HG02884 (cell line): ENCODE measurements around the gene TMF1.

Experiments used
- ATAC-seq: cut with Tn5 transposase; IDR thresholded peaks from one replicate; pipeline ENCODE4 v1.9.1; 2021; ENCODE audit warnings: mild to moderate bottlenecking, moderate library complexity; ENCODE audit not compliant: unreplicated experiment

Gene TMF1, protein sequence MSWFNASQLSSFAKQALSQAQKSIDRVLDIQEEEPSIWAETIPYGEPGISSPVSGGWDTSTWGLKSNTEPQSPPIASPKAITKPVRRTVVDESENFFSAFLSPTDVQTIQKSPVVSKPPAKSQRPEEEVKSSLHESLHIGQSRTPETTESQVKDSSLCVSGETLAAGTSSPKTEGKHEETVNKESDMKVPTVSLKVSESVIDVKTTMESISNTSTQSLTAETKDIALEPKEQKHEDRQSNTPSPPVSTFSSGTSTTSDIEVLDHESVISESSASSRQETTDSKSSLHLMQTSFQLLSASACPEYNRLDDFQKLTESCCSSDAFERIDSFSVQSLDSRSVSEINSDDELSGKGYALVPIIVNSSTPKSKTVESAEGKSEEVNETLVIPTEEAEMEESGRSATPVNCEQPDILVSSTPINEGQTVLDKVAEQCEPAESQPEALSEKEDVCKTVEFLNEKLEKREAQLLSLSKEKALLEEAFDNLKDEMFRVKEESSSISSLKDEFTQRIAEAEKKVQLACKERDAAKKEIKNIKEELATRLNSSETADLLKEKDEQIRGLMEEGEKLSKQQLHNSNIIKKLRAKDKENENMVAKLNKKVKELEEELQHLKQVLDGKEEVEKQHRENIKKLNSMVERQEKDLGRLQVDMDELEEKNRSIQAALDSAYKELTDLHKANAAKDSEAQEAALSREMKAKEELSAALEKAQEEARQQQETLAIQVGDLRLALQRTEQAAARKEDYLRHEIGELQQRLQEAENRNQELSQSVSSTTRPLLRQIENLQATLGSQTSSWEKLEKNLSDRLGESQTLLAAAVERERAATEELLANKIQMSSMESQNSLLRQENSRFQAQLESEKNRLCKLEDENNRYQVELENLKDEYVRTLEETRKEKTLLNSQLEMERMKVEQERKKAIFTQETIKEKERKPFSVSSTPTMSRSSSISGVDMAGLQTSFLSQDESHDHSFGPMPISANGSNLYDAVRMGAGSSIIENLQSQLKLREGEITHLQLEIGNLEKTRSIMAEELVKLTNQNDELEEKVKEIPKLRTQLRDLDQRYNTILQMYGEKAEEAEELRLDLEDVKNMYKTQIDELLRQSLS

DNA sequence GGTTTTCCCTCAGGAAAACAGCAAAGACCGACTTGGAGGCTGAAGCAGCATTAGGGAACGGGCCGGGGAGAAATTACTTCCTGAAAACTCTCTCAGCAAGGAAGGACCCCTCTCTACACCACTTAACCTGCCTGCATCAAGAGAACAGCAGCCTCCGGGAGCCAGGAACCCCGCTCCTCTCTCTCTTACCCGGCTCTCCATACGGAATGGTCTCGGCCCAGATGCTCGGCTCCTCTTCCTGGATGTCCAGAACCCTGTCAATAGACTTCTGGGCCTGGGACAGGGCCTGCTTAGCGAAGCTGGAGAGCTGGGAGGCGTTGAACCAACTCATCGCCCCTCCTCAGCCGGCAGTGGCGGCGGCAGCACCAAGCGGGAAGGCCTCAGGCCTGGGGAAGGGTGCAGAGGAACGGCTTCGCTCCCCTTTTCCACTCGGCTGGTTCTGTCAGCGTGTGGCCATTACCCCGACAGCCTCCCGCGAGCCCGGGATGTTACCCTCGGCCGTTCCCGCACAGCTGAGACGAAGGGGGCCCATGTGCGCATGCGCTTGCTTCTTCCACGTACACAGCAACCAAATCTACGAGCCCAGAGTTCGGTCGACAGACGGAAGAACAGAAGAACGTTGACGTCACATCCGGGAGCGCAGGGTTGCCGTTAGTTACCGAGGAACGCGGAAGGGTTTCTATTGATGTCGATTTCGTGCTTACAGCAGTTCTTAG, at the start of gene TMF1:
TMF1 (minus strand) TSS at position 578 of the 716 bp plus-strand sequence; CDS start at position 331, 247 bp downstream.
- peak; percentile 95 for ATAC-seq

DNA sequence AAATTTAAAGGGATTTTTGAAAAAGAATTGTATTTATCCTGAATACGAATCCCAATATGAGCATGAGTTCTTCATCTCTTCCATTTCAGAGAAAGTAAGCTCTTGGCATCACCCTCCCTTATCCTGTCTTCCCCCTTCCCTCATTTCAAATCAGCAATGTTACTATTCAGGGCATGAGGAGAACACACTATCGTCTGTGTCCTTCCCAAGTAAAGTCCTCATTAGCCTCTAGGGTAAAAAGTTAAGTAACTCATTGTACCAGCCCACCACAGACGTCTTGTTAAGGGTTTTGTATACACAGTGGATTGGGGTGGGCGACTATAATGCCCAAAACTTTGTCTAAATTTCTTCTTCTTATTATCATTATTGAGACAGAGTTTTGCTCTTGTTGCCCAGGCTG, 47.4 kb upstream of the TMF1 start:
- no peak for ATAC-seq

DNA sequence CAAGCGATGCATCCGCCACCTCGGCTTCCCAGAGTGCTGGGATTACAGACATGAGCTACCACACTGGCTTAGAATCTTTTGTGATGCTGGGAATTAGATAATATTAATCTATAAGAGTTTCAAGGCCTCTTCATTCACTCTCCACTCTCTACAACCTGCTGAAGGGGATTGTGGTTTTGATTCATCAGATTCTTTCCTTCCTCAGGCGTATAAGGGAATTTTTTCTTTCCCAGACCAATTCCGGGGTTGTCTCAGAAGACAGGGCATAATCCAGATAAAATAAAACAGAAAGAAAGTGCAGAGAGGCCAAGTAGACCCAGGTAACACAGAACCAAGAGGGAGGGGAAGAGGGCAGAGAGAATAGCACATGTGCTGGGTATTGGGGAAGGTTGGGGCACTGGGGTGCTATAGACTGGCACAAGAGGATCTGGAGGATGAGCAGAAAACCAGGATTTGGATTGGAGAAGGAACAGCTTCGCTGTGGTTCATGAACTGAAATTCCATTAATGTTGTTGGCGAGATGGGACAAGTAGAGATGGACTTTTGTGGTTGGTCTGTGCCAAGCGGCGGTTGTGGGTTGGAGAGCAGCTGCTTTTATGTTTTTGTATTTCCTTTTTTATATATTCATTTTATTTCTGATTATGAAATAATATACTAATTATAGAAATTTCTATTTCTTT, 45.4 kb upstream of the TMF1 start:
- no peak for ATAC-seq

DNA sequence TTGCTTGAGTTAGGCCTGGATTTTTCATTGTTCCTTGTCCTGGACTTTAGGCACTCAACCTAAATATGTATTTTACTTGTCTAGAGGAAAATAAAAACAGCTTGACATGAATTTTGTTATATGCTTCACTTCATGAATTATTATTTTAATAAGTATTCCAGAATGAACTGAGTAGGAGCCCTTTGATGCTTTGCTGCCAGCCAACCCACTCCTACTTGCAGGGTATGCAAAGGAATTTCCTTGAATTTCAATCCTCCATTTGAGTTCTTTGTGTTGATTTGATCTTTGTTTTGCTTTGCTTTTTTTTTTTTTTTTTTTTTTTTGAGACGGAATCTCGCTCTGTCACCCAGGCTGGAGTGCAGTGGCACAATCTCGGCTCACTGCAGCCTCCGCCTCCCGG, 44.2 kb upstream of the TMF1 start:
- ATAC-seq, result no peak

DNA sequence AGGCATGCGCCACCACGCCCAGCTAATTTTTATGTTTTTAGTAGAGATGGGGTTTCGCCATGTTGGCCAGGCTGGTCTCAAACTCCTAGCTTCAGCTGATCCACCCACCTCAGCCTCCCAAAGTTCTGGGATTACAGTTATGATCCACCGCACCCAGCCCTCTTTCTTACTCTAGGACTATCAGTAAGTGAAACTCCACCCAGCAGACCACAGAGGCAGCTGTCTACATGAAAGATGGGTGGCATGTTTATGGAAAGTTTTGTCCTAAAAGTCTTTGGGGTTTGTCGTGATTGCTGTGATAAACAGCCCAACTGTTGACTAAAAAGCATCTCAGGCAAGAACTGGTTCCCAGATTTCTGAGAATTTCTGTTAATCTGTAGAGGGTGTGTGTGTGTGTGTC, 43.5 kb upstream of the TMF1 start:
- no peak for ATAC-seq

DNA sequence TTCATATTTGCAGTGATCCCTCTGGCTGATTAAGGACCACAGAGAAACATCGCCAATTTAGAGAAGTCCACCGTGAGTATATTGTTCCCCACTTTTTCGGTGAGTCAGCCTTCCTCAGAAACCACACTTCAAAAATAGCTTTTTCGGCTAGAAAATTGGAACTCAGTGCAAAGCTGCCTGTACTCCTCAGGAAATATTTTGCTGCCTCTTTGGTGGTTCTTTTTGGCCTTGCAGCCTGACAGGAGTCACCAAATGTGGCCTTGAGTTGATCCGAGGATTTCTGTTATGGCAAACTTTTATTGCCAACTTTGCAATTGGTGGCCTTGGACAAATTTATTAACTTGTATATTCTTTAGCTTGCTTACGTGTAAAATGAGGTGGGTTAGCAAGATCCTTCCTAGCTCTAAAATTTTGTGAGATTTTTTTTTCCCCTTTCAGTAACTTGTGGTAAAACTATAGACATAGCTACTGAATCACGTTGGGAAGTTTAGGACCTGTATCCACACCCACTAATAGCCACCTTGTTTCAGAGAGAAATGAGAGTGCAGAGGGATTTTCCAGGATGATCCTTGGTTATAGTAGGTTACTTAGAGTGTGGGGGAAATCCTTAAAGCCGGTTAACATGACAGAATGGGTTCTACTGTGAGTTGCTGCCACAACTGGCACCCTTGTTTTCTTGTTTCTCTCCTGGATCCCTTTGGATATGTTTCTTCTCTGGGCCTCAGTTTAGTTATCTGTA, 42.5 kb upstream of the TMF1 start:
- ATAC-seq, result no peak

DNA sequence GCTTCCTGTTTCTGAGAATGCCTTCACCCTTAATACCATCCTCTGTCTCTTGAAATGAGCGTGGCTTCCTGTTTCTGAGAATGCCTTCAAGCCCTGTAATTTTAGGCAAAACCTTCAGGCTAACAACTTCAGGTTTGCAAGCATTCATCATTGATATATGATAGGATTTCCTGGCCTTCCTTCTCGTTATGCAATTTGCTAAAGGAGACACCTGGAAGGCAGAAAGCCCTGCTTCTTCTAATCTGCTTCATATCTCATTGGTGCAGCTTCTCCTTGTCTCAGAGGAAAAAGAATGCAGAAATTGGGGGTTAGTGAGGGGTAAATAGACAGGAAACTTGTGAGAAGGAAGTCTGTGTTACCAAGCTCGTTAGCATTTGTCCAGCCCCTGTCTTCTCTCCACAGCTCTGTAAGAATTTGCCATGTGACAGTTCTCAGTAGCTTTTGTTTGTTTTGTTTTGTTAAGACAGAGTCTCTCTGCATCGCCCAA, 39.9 kb upstream of the TMF1 start:
- peak; percentile 77 for ATAC-seq

DNA sequence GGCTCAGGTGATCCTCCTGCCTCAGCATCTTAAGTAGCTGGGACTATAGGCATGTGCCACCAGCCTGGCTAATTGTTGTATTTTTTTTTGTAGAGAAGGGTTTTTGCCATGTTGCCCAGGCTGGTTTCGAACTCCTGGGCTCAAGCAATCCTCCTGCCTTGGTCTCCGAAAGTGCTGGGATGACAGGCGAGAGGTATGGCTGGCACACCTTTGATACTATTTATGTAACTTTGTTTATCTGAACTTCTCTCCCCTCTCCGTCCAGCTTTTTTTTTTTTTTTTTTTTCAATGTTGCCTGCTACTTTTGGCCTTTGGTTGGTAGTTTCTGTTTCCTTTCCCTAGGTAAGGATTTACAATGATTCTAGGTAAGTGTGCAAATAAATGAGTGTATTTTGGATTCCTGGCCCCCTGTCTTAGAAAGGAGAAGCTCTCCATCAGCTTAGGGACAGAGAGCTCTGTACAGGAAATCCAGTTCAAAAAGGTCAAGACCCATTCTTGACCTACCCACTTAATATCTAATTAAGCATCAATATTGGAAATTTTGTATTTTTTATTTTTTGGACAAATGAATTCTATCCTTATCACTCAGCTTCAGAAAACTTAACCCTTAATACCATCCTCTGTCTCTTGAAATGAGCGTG, 39.4 kb upstream of the TMF1 start:
- peak; percentile 1 for ATAC-seq

DNA sequence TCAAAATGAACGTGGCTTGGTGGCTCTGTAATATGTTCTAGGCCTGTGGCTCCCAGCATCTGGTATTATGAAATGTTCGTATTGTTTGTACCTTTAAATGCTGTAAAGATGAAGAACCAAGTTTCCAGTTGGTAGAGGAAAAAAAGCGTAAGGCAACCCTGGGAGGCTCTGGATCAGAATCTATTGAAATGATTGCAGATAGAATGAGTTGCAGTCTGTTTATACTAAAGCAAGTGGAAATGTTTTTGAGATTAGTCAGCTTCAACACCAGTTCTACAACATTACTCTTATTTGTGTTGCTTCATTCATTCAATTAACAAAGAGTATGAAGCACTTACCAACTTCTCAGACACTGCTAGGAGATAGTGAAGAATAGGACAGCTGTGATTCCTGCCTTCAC, 37.9 kb upstream of the TMF1 start:
- no peak for ATAC-seq

DNA sequence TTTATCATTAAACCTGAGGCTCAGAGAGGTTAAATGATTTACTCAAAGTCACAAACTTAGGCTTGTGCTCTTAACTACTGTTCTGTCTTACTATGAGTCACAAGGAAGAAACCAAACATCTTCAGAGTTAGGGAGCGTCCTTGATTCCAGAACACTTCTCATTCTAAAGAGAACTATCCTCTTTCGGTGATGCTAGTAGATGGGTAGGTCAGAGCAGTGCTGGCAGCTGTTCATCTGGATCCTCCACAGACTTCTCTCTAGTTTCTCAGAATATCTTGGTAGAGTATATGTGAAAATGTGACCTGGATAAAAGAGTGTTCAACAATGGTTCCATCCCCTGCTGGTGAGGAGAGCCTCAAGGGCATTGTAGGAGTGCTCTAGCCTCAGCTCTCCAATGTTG, 35.9 kb upstream of the TMF1 start:
- ATAC-seq, result peak; percentile 21

DNA sequence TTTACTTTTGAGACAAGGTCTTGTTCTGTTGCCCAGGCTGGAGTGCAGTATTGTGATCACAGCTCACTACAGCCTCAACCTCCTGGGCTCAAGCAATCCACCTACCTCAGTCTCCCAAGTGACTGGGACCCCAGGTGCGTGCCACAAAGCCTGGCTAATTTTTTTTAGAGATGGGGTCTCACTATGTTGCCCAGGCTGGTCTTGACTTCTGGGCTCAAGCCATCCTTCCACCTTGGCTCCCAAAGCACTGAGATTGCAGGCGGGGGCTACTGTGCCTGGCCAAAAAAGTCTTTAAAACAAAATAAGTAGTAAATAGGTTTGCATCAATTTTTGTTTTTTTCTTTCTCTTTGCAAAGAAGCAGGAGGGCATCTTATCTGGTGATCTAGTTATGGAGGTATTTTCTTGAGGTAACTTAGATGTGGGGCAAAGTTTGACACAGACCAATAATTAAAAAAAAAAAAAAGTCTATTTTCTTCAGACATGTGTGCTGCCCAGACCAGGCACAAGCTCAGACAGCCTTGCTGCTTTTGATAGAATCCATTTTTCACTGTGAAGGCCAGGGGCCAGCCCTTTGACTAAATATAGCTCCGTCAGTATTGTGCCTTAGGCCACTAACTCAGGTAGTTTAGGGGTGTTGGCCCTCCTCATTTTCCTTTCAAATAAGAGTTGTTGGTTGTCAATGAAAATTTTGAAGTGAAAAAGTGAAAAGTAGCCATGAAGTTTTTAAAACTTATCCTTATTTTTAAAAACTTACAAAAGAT, 35.1 kb upstream of the TMF1 start:
- ATAC-seq, result no peak

DNA sequence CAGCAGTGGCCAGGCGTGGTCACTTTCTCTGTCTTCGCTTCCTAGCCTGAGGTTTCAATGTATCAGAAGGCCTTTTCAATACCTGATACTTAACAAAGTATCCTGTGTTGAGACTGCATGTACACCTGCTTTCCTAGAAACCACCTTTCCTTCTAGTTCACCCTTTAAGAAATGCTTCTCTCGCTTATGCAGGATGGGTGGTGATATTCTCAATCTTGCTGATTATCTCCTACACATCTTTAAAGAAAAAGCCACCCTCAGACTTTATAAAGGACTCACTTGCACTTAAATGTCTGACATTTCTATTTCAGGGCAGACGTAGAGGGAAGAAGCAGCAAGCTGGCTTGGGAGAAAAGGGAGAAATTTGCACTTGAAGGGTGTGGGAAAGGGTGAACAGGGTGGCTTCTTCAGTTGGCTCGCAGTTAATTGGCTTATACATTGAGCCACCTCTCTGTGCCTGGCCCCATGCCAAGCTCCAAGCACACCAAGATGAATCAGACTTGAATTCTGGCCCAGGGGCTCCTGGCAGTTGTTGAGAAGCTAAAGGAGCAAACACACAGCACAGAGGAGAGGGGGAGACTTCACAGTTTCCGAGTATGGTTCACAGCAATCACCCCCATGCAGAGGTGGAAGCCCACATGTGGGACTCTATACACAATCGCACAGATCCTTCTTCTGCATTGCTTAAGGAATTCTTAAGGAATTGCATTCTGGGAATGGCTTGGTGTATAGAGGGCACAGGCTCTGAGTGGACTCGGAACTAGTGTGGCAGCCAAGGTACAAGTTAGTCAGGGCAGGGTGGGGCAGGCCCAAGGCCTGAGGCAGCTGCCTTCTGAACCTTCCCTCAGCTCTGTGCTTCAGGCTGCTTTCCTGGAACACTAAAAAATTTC, 33.9 kb upstream of the TMF1 start:
- no peak for ATAC-seq

DNA sequence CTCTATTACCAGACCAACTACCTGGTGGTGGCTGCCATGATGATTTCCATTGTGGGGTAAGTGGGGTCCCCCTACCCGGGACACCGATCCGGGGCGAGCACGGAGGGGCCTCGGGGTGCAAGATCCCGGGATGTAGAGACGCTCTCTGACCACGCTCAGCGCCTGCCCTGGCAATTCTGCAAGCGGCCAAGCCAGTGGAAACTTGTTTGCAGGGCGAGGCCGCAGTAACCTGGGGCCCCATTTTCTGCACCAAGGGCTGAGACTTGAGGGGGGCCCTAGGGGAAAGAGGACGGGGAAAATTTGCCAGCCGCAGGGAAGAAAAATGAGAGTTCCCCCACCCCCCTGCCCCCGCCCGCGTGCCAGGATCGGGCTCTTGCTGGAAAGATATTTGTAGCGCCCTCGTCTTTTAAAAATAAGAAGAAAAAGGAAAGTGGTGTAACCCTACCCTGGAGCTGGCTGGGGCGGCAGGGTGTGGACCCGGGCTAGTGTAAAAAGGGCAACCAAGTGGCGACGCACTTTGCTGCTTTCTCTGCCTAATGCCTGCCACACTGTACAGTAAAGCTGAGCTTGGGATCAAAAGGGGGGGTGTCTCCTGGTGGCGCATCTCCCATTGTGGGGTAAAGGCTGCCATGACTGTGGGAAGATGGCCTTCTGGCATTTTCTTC, 33.2 kb upstream of the TMF1 start:
- ATAC-seq, result no peak

DNA sequence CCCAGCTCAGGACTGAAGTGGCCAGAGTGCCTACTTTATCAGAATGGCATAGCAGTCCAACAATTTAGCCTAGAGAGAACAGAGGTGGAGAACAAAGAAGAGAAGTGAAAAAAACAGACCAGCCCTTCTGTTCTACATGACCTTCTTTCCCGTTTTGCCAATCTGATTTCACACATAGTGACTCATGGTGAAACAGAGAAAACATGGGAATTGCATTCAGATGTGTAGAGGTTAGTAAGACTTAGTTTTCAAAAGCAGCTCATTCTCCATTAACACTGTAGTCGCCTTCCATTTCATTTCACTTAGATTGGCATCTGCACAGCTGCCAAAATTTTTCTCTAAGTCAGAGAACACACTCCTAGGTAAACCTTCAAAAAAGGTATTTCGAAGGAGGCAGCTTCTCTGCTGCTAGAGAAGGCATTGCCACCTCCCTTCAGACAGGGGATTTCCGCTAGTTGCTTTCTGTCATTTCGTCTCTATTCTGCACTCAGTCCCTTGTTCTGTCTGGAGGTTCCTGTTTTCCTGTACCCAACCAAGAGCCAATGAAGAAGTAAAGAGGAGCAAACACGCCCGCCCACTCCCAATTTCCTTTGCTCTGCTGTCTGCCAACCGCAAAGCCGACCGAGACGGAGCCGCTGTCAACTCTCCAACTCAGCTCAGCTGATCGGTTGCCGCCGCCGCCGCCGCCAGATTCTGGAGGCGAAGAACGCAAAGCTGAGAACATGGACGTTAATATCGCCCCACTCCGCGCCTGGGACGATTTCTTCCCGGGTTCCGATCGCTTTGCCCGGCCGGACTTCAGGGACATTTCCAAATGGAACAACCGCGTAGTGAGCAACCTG, 32.4 kb upstream of the TMF1 start, which contains the start of gene ARL6IP5:
ARL6IP5 (plus strand) TSS at position 612 of the 842 bp plus-strand sequence; CDS start at position 723, 111 bp downstream.
- peak; percentile 42 for ATAC-seq

DNA sequence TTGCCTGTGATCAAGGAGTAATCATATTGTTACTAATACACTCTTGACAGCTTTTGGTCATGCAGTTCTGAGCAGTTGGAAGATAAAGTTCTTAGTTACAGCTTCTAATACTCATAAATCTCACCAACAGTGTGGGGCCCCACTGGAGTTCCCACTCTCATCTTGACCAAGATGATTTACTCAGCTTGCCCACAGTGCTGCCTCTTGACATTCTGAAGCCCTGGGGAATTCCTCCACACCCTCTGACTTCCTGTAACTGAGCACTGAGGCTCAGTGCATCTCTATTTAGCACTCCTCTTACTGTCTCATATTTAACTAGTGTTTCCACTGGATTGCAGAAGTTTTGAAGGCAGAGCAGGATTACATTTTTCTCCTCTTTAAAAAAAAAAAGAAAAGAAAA, 30.7 kb upstream of the TMF1 start:
- peak; percentile 47 for ATAC-seq

DNA sequence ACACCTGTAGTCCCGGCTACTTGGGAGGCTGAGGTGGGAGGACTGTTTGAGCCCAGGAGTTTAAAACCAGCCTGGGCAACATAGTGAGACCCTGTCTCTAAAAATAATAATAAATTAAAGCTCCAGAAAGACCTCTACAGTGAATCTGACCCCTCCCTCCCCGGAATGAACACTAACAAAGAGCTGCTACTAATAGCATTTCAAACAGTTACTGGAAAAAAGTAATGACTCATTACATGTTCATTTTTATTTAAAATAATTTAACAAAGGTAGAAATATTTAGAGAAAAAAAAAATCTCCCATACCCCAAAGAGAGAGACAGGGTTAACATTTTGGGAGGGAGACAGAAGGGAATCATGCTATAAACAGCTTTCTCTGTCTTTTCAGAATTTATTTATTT, 30.2 kb upstream of the TMF1 start:
- no peak for ATAC-seq
